ENCODE data around the gene CLPSL1.

Gene CLPSL1

DNA sequence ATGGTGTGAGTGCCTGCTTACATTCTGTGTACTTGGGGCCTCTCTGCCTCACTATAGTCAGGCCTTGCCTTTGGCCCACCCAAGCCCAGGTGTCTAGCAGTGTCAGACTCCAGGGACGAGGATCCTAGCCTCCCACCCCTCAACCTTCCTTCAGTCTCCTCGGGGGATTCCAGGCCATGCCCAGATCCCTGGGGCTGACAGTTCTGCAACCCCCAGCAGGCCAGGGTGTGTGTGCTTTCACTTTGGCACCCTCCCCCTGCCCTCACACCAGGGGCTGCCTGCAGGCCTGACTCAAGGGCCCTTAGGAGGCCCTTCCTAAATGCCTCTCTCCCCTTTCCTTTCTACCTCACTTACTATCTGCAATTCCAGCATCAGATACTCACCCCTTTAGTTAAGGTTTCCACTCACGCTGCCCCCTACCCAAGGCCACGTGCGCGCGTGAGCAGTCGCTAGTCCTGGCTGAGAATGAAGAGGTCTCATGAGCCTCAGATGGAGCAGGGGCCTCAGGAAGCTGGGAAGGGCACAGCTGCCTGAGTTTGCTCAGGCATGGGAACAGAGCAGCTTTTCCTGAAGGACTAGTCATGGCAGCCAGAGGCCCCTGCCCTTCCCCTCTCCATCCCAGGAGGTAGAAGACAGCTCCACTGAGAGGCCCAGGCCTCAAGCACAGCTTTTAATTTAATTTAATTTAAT is 17.2 kb downstream of the CLPSL1 start:
- DNase-seq = no peak

GRCh38 chr6:35798706-35799105 is 17.9 kb downstream of the CLPSL1 start:
- no peak for DNase-seq

DNA sequence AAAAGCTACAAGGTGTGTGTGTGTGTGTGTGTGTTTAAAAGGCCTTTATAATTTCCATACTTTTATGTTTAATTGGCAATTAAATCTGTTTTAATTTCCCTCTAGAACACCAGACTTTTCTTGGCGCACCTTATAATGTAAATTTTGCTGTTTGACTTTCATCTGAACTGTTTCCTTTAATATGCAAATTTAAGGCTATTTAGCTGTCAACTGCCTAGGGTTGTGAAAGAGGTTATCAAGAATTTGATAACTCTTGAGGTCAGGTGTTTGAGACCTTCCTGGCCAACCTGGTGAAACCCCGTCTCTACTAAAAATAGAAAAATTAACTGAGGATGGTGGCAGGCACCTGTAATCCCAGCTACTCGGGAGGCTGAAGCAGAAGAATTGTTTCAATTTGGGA is 20.3 kb downstream of the CLPSL1 start:
- no peak for DNase-seq

GRCh38 chr6:35804996-35805736 is 24.3 kb downstream of the CLPSL1 start, which contains the start of gene LHFPL5:
TSS of gene LHFPL5 (plus strand) at chr6:35805352. CDS start at chr6:35805671, 319 bp downstream.
- peak; percentile 31 for DNase-seq

- DNase-seq = no peak
These were observed 27.9 kb downstream of the CLPSL1 start for GRCh38 chr6:35808688-35809087.

GRCh38 chr6:35809809-35810208 is 29.0 kb downstream of the CLPSL1 start:
- DNase-seq = no peak

GRCh38 chr6:35810971-35811698 is 30.3 kb downstream of the CLPSL1 start:
- DNase-seq = no peak

GRCh38 chr6:35811699-35811995 is 30.8 kb downstream of the CLPSL1 start:
- DNase-seq = no peak

DNA sequence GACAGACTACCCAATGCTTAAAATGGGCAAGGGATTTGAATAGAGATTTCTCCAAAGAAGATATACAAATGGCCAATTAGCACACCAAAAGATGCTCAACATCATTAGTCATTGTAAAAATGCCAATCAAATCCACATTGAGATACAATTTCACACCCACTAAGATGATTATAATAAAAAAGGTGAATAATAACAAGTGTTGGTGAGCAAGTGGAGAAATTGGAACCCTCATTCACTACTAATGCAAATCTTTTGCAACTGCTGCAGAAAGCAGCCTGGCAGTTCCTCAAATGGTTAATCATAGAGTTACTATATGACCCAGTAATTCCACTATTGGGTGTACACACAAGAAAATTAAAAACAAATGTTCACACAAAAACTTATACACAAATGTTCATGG is 36.7 kb downstream of the CLPSL1 start:
- no peak for DNase-seq

DNA sequence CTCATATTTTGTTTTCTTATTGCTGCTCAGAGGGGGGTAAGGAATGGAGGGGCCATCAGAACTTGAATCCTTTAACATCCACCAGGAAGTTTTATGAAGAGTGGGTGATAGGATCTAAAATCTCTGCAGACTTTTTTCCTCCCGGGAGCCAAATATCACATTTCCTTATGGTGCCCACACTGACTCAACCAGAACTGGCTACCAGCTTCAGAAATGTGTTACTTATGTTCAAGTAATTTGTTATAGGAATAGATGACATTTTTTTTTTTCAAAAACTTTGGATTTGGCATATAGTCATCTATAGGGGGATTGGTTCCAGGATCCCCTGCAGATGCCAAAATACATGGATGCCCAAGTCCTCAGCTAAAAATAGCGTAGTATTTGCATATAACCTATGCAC is 42.8 kb downstream of the CLPSL1 start:
- no peak for DNase-seq

GRCh38 chr6:35824552-35825192 is 43.9 kb downstream of the CLPSL1 start:
- no peak for DNase-seq

GRCh38 chr6:35829306-35829705 is 48.5 kb downstream of the CLPSL1 start:
- DNase-seq = no peak

DNA sequence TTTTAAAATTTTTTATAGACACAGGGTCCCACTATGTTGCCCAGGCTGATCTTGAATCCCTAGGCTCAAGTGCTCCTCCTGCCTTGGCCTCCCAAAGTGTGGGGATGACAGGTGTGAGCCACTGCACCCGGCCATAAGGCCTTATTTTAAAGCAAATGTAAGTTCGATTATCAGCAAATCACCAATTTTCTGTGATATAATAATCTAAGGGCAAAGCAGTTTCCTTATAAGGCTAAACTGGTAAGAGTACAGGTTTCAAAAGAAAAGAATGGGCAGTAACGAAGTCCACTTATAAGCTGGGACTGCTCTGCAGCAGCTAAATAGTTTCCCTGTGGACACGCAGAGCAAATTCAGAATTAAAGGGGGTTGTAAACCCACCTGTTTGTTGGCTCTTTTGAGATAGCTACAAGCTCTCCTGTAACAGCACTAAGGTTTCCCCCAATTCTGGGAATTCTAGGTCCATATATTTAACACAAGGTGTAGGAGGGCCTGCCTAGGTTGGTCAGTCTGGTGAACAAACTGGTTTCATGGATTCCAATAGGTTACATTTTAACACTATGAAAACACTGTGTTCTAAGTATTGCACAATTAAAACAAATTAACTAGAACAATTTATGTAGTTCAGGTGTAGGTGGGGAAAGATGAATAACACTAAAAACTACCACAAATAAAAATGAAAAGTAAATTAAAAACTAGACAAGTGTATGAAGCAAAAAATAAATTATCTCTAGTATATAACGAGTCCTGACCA is 50.6 kb downstream of the CLPSL1 start:
- DNase-seq = no peak

DNA sequence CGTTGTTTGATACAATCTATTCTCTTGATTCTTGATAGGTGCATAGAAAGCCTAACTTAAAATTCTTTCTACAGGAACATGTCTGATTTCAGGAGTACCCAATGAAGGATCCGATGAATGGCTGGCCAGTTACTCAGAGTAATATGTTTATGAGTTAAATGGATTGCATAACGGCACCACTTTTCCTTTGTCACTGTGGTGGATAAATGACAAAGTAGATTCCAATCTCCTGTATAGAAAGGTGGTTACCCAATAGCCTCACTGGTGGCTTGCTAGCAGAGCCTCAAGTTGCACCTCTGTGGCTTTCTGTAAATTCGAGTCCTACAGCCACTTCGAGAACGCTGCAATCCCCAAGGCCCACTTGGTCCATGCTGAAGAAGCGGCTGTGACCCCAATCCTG is 52.7 kb downstream of the CLPSL1 start:
- no peak for DNase-seq
